KMS-11 (cell line): ENCODE results near the gene BMP7.

Source experiments
- H2AFZ ChIP-seq: fragments of 200-600 bp; sonication (generic); 2 replicates; pipeline ENCODE4 v1.6.1; 2016; ENCODE audit warnings: antibody characterized with exemption, mixed run types, low read depth
- H3K27ac ChIP-seq: fragments of 200-600 bp; sonication (generic); 2 replicates; pipeline ENCODE4 v1.6.1; 2016; ENCODE audit warnings: mild to moderate bottlenecking, mixed run types
- H3K27me3 ChIP-seq: fragments of 200-600 bp; sonication (generic); 2 replicates; pipeline ENCODE4 v1.6.1; 2017; ENCODE audit warnings: mild to moderate bottlenecking, low read depth, mixed run types, moderate library complexity; ENCODE audit not compliant: insufficient read depth
- H3K36me3 ChIP-seq: fragments of 200-600 bp; sonication (generic); 2 replicates; pipeline ENCODE4 v1.6.1; 2017; ENCODE audit warnings: mild to moderate bottlenecking, mixed run types; ENCODE audit not compliant: insufficient read depth
- H3K4me1 ChIP-seq: fragments of 200-600 bp; sonication (generic); 2 replicates; pipeline ENCODE4 v1.6.1; 2016; ENCODE audit warnings: mild to moderate bottlenecking, low read depth, mixed run types; ENCODE audit not compliant: poor library complexity, severe bottlenecking
- H3K4me2 ChIP-seq: fragments of 200-600 bp; sonication (generic); 2 replicates; pipeline ENCODE4 v1.7.0; 2016; ENCODE audit warnings: mild to moderate bottlenecking, mixed run types
- H3K4me3 ChIP-seq: fragments of 200-600 bp; sonication (generic); IDR thresholded peaks from 2 replicates; pipeline ENCODE4 v1.6.1; 2017; ENCODE audit warnings: low read depth, low read length, mixed read lengths; ENCODE audit not compliant: insufficient read depth
- H3K79me2 ChIP-seq: fragments of 200-600 bp; sonication (generic); 2 replicates; pipeline ENCODE4 v1.6.1; 2016; ENCODE audit warnings: low read depth, mixed run types; ENCODE audit not compliant: insufficient read depth
- H3K9ac ChIP-seq: fragments of 200-600 bp; sonication (generic); 2 replicates; pipeline ENCODE4 v1.6.1; 2016; ENCODE audit warnings: mild to moderate bottlenecking, mixed run types
- H4K20me1 ChIP-seq: fragments of 200-600 bp; sonication (generic); 2 replicates; pipeline ENCODE4 v1.6.1; 2016; ENCODE audit warnings: mild to moderate bottlenecking, mixed run types; ENCODE audit not compliant: insufficient read depth
- CTCF ChIP-seq: fragments of 200-600 bp; sonication (generic); conservative IDR thresholded peaks from 2 replicates; pipeline ENCODE4 v1.6.1; 2017; ENCODE audit warnings: low read depth, mild to moderate bottlenecking, antibody characterized with exemption, low read length, moderate library complexity, mixed read lengths

The BMP7 gene

GRCh38 chr20:57260934-57261333 is 5.5 kb downstream of the BMP7 start:
- no peaks in the 10 kb centered on the region for H3K79me2 ChIP-seq
- H3K9ac ChIP-seq = no peak overlapping the region
- no peak for TF ChIP-seq CTCF
- H3K4me1 ChIP-seq = no peaks in the 10 kb centered on the region
- no peaks in the 10 kb centered on the region for H3K36me3 ChIP-seq
- H3K4me3 ChIP-seq = no peak overlapping the region
- H3K4me2 ChIP-seq = no peak overlapping the region
- no peak overlapping the region for H3K27ac ChIP-seq
- no peak overlapping the region for H2AFZ ChIP-seq
- H3K27me3 ChIP-seq = no peaks in the 10 kb centered on the region
- no peaks in the 10 kb centered on the region for H4K20me1 ChIP-seq

- no peaks in the 10 kb centered on the region for H4K20me1 ChIP-seq
- H2AFZ ChIP-seq = no peak overlapping the region
- no peaks in the 10 kb centered on the region for H3K36me3 ChIP-seq
- H3K4me2 ChIP-seq = no peak overlapping the region
- H3K27me3 ChIP-seq = no peaks in the 10 kb centered on the region
- no peaks in the 10 kb centered on the region for H3K79me2 ChIP-seq
- H3K27ac ChIP-seq = no peak overlapping the region
- H3K4me1 ChIP-seq = no peaks in the 10 kb centered on the region
- no peak for TF ChIP-seq CTCF
- H3K4me3 ChIP-seq = no peak overlapping the region
- no peak overlapping the region for H3K9ac ChIP-seq
Observed at GRCh38 chr20:57259938-57260921, 6.2 kb downstream of the BMP7 start.

GRCh38 chr20:57259121-57259937 is 7.1 kb downstream of the BMP7 start:
- no peaks in the 10 kb centered on the region for H3K79me2 ChIP-seq
- H4K20me1 ChIP-seq = no peaks in the 10 kb centered on the region
- H2AFZ ChIP-seq = no peak overlapping the region
- no peak overlapping the region for H3K27ac ChIP-seq
- H3K27me3 ChIP-seq = no peaks in the 10 kb centered on the region
- H3K36me3 ChIP-seq = no peaks in the 10 kb centered on the region
- H3K4me3 ChIP-seq = no peak overlapping the region
- TF ChIP-seq CTCF = no peak
- no peak overlapping the region for H3K4me2 ChIP-seq
- H3K9ac ChIP-seq = no peak overlapping the region
- no peaks in the 10 kb centered on the region for H3K4me1 ChIP-seq

- H3K9ac ChIP-seq = no peak overlapping the region
- H2AFZ ChIP-seq = no peak overlapping the region
- H3K79me2 ChIP-seq = no peaks in the 10 kb centered on the region
- no peak overlapping the region for H3K4me3 ChIP-seq
- no peaks in the 10 kb centered on the region for H3K4me1 ChIP-seq
- H3K36me3 ChIP-seq = no peaks in the 10 kb centered on the region
- H3K27ac ChIP-seq = no peak overlapping the region
- TF ChIP-seq CTCF = no peak
- no peaks in the 10 kb centered on the region for H4K20me1 ChIP-seq
- H3K4me2 ChIP-seq = no peak overlapping the region
- H3K27me3 ChIP-seq = no peaks in the 10 kb centered on the region
Observed at GRCh38 chr20:57257701-57258453, 8.6 kb downstream of the BMP7 start.
